Ovary (tissue), 3 donors: ENCODE measurements around the gene SNRPD1.
"Not testable (repeated sequence)": the region's sequence is repeated elsewhere in the genome, so short reads cannot be mapped to it uniquely, and the experiment has no call there.

Source experiments
- CTCF ChIP-seq, 3 donors: fragments of 450-650 bp in 2 of 3; fragments of 200-600 bp in 1 of 3; IDR thresholded peaks; one replicate each; pipeline versions ENCODE4 v1.5.1 to v1.8.0; 2016 to 2022; ENCODE audit warnings: antibody characterized with exemption in 3 of 3, mild to moderate bottlenecking in 1 of 3
- EP300 ChIP-seq: sonication (generic); formaldehyde crosslinking; IDR thresholded peaks from one replicate; pipeline ENCODE4 v1.6.1; 2017; ENCODE audit warnings: antibody characterized with exemption
- POLR2A ChIP-seq: fragments of 450-650 bp; IDR thresholded peaks from one replicate; pipeline ENCODE4 v1.6.1; 2017; ENCODE audit warnings: antibody characterized with exemption, mild to moderate bottlenecking, moderate library complexity
- donor health status: DM: no; HTN: no; CAD: no.

DNA sequence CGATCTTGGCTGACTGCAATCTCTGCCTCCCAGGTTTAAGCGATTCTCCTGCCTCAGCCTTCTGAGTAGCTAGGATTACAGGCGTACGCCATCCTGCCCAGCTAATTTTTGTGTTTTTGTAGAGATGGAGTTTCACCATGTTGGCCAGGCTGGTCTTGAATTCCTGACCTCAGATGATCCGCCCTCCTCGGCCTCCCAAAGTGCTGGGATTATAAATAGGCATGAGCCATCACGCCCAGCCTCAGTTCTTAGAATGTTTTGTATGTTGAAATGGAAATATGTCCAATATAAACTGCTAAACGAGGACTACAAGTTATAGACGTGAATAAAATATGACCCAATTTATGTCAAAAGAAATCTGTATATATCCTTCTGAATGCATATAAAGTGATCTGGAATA is 9.5 kb downstream of the SNRPD1 start:
- not testable (repeated sequence) for TF ChIP-seq EP300; CTCF (IDR thresholded peaks at IDR 0.05); POLR2A
